GM12872 (cell line): ENCODE results near the gene TMEM14B.

Experiments
- TF ChIP-seq, protein P1 (sequence below): IDR thresholded peaks from 3 replicates; pipeline ENCODE4 v1.5.1; 2011; ENCODE audit warnings: low read depth, mild to moderate bottlenecking, low read length, moderate library complexity; ENCODE audit not compliant: insufficient read depth

The TMEM14B gene

DNA sequence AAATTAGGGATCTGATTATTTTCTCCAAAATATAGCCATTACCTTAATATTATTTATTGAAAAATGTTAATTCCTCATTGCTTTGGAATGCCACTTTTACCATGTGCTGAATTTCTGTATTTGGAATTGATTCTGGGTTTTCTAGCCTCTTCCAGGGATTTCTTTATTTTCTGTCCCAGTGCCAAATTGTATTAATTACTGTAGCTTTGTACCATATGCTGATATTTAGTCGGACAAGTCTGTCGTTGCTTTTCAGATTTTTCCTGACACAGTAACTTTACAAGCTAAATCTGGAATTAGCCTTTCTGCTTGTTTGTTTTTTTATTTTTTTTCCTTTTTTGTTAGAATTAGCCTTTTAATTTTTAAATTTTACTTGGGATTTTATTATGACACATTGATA is 10.9 kb upstream of the TMEM14B start:
- TF ChIP-seq, protein P1, sequence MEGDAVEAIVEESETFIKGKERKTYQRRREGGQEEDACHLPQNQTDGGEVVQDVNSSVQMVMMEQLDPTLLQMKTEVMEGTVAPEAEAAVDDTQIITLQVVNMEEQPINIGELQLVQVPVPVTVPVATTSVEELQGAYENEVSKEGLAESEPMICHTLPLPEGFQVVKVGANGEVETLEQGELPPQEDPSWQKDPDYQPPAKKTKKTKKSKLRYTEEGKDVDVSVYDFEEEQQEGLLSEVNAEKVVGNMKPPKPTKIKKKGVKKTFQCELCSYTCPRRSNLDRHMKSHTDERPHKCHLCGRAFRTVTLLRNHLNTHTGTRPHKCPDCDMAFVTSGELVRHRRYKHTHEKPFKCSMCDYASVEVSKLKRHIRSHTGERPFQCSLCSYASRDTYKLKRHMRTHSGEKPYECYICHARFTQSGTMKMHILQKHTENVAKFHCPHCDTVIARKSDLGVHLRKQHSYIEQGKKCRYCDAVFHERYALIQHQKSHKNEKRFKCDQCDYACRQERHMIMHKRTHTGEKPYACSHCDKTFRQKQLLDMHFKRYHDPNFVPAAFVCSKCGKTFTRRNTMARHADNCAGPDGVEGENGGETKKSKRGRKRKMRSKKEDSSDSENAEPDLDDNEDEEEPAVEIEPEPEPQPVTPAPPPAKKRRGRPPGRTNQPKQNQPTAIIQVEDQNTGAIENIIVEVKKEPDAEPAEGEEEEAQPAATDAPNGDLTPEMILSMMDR, result no peak

GRCh38 chr6:10740061-10740460 is 7.5 kb upstream of the TMEM14B start:
- TF ChIP-seq, protein P1, result no peak

GRCh38 chr6:10742251-10742650 is 5.4 kb upstream of the TMEM14B start:
- TF ChIP-seq, protein P1, result no peak

GRCh38 chr6:10743515-10743914 is 4.1 kb upstream of the TMEM14B start:
- TF ChIP-seq, protein P1, result no peak

DNA sequence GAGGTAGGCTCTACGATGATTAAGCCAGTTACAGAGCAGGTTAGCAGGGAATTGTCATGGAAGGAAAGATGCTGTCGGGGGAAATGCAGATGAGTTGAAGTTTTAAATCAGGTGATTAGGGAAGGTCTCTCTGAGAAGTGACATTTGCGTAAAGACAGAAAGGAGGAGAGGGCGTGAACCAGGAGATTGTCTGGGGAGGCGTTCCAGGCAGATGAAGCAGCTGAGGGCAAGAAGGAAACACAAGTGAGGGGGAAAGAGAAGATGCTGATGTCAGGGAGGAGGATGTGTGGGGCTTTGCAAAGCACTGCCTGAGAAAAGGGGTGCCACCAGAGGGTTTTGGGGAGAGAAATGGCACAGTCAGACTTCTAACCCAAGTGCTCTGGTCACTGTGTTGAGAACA is 2.5 kb upstream of the TMEM14B start:
- TF ChIP-seq, protein P1, result no peak

GRCh38 chr6:10746915-10747250 is 722 bp upstream of the TMEM14B start:
- TF ChIP-seq, protein P1, result no peak

DNA sequence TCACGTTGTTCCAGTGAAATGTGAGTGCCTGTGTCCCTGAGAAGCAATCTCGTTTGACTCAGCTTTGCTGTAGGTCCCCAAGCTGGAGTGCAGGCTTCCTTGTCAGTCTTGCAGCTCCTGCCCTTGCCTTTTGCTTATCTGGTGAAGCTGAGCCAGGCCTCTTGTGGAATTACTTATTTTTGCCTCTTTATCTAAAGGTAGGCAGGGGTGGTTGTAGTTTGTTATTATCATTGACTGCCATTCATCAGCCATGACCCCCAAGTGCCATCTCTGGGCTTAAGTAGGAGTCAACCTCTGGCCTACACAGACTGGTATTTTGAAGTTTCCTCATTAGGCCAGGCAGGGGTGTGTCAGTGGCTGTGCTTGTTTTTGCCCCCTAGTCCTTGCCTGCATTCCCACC is 2.1 kb downstream of the TMEM14B start:
- TF ChIP-seq, protein P1, result no peak

GRCh38 chr6:10756085-10756484 is 8.5 kb downstream of the TMEM14B start:
- TF ChIP-seq, protein P1, result no peak
